Measurements from ENCODE around the gene RANBP3. TPM values are rescaled to one million over a fixed set of nuclear protein-coding genes. Genes with fewer than 3 reads are reported as not detected.

RANBP3 gene
- total and polyA plus RNA-seq, 2 experiments from 2014 or later, result 40.2 to 98.3 TPM

GRCh38 chr19:5891572-5891937, 86.4 kb downstream of the RANBP3 start (continued):
- TF ChIP-seq, protein P1, sequence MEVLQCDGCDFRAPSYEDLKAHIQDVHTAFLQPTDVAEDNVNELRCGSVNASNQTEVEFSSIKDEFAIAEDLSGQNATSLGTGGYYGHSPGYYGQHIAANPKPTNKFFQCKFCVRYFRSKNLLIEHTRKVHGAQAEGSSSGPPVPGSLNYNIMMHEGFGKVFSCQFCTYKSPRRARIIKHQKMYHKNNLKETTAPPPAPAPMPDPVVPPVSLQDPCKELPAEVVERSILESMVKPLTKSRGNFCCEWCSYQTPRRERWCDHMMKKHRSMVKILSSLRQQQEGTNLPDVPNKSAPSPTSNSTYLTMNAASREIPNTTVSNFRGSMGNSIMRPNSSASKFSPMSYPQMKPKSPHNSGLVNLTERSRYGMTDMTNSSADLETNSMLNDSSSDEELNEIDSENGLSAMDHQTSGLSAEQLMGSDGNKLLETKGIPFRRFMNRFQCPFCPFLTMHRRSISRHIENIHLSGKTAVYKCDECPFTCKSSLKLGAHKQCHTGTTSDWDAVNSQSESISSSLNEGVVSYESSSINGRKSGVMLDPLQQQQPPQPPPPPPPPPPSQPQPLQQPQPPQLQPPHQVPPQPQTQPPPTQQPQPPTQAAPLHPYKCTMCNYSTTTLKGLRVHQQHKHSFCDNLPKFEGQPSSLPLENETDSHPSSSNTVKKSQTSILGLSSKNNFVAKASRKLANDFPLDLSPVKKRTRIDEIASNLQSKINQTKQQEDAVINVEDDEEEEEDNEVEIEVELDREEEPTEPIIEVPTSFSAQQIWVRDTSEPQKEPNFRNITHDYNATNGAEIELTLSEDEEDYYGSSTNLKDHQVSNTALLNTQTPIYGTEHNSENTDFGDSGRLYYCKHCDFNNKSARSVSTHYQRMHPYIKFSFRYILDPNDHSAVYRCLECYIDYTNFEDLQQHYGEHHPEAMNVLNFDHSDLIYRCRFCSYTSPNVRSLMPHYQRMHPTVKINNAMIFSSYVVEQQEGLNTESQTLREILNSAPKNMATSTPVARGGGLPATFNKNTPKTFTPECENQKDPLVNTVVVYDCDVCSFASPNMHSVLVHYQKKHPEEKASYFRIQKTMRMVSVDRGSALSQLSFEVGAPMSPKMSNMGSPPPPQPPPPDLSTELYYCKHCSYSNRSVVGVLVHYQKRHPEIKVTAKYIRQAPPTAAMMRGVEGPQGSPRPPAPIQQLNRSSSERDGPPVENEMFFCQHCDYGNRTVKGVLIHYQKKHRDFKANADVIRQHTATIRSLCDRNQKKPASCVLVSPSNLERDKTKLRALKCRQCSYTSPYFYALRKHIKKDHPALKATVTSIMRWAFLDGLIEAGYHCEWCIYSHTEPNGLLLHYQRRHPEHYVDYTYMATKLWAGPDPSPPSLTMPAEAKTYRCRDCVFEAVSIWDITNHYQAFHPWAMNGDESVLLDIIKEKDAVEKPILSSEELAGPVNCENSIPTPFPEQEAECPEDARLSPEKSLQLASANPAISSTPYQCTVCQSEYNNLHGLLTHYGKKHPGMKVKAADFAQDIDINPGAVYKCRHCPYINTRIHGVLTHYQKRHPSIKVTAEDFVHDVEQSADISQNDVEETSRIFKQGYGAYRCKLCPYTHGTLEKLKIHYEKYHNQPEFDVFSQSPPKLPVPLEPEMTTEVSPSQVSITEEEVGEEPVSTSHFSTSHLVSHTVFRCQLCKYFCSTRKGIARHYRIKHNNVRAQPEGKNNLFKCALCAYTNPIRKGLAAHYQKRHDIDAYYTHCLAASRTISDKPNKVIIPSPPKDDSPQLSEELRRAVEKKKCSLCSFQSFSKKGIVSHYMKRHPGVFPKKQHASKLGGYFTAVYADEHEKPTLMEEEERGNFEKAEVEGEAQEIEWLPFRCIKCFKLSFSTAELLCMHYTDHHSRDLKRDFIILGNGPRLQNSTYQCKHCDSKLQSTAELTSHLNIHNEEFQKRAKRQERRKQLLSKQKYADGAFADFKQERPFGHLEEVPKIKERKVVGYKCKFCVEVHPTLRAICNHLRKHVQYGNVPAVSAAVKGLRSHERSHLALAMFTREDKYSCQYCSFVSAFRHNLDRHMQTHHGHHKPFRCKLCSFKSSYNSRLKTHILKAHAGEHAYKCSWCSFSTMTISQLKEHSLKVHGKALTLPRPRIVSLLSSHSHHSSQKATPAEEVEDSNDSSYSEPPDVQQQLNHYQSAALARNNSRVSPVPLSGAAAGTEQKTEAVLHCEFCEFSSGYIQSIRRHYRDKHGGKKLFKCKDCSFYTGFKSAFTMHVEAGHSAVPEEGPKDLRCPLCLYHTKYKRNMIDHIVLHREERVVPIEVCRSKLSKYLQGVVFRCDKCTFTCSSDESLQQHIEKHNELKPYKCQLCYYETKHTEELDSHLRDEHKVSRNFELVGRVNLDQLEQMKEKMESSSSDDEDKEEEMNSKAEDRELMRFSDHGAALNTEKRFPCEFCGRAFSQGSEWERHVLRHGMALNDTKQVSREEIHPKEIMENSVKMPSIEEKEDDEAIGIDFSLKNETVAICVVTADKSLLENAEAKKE (CRISPR knock-in tag; IDR thresholded peaks at IDR 0.05), result no peak
- TF ChIP-seq EZH2 (IDR thresholded peaks at IDR 0.05; ENCODE audit: low read depth, unreplicated experiment) (no peak), NANOG (IDR thresholded peaks at IDR 0.05; ENCODE audit: borderline replicate concordance) (no peak), JUNB (IDR thresholded peaks at IDR 0.05; ENCODE audit: unreplicated experiment) (no peak), REST (IDR thresholded peaks at IDR 0.05; ENCODE audit: unreplicated experiment) (no peak), ETS1 (IDR thresholded peaks at IDR 0.05) (no peak), STAT1 (IDR thresholded peaks at IDR 0.05; ENCODE audit: unreplicated experiment) (no peak)
- TF ChIP-seq, protein P2, sequence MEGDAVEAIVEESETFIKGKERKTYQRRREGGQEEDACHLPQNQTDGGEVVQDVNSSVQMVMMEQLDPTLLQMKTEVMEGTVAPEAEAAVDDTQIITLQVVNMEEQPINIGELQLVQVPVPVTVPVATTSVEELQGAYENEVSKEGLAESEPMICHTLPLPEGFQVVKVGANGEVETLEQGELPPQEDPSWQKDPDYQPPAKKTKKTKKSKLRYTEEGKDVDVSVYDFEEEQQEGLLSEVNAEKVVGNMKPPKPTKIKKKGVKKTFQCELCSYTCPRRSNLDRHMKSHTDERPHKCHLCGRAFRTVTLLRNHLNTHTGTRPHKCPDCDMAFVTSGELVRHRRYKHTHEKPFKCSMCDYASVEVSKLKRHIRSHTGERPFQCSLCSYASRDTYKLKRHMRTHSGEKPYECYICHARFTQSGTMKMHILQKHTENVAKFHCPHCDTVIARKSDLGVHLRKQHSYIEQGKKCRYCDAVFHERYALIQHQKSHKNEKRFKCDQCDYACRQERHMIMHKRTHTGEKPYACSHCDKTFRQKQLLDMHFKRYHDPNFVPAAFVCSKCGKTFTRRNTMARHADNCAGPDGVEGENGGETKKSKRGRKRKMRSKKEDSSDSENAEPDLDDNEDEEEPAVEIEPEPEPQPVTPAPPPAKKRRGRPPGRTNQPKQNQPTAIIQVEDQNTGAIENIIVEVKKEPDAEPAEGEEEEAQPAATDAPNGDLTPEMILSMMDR (conservative IDR thresholded peaks at IDR 0.05; ENCODE audit: low read depth in 2 of 2), result no peak
